GM08714 (cell line): ENCODE measurements around the gene MOCOS.

ENCODE experiments used
- H3K4me3 ChIP-seq: fragments of 200-500 bp; sonication (Bioruptor generic); 2 replicates; pipeline ENCODE4 v1.5.1; 2014; ENCODE audit warnings: mild to moderate bottlenecking, low read length, inconsistent platforms
- ZNF274 ChIP-seq: IDR thresholded peaks from 2 replicates; pipeline ENCODE4 v1.6.1; 2012; ENCODE audit warnings: mild to moderate bottlenecking, low read depth, low read length

The MOCOS gene

GRCh38 chr18:36305375-36305774 is 118.1 kb downstream of the MOCOS start:
- TF ChIP-seq ZNF274 = no peak

GRCh38 chr18:36307513-36307912 is 120.2 kb downstream of the MOCOS start:
- H3K4me3 ChIP-seq = no peak overlapping the region
- TF ChIP-seq ZNF274 = no peak

More at GRCh38 chr18:36305375-36305774, 118.1 kb downstream of the MOCOS start:
- no peak overlapping the region for H3K4me3 ChIP-seq

GRCh38 chr18:36308711-36309435 is 121.6 kb downstream of the MOCOS start:
- no peak for TF ChIP-seq ZNF274
- no peak overlapping the region for H3K4me3 ChIP-seq

- no peak for TF ChIP-seq ZNF274
- no peak overlapping the region for H3K4me3 ChIP-seq
These were observed 122.4 kb downstream of the MOCOS start for GRCh38 chr18:36309436-36310391.

GRCh38 chr18:36311026-36311570 is 123.8 kb downstream of the MOCOS start:
- no peak overlapping the region for H3K4me3 ChIP-seq
- TF ChIP-seq ZNF274 = no peak

GRCh38 chr18:36312806-36313395 is 125.6 kb downstream of the MOCOS start:
- no peak for TF ChIP-seq ZNF274
- no peak overlapping the region for H3K4me3 ChIP-seq

- TF ChIP-seq ZNF274 = no peak
- no peak overlapping the region for H3K4me3 ChIP-seq
These were observed 126.8 kb downstream of the MOCOS start for GRCh38 chr18:36314098-36314497.

- no peak overlapping the region for H3K4me3 ChIP-seq
- no peak for TF ChIP-seq ZNF274
These were observed 127.5 kb downstream of the MOCOS start for GRCh38 chr18:36314754-36315153.

GRCh38 chr18:36315736-36316135 is 128.4 kb downstream of the MOCOS start:
- TF ChIP-seq ZNF274 = no peak
- no peak overlapping the region for H3K4me3 ChIP-seq

GRCh38 chr18:36316246-36316645 is 128.9 kb downstream of the MOCOS start:
- TF ChIP-seq ZNF274 = no peak
- H3K4me3 ChIP-seq = no peak overlapping the region
